Measurements from ENCODE around the gene MATN1.

The MATN1 gene

DNA sequence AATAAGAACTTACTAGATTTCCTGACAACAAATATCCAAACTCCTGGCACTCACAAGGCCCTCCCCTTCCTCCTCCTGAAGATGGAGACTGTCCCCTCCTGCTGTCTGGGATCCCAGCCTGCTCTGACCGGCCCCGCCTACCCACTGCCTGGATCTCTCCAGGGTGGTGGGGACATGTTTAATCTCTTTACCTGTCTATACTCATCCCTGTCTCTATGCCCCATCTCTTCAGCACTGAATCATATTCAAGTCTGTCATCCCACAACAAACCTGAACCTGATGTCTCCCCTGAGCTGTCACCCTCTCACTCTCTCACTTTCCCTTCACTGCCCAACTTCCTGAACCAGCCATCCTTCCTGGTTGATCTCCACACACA is 22.1 kb downstream of the MATN1 start:
- H3K4me1 ChIP-seq (ENCODE audit: control insufficient read depth in 1 of 2, insufficient read depth in 1 of 2, low read depth in 1 of 2, low read length in 1 of 2), result no peaks in the 10 kb centered on the region
- no peak overlapping the region for H3K27ac ChIP-seq
- no peaks in the 10 kb centered on the region for H3K9me3 ChIP-seq
- no peaks in the 10 kb centered on the region for H3K36me3 ChIP-seq
- peaks cover 12% of the 10 kb centered on the region for H3K27me3 ChIP-seq
- TF ChIP-seq, protein P1, sequence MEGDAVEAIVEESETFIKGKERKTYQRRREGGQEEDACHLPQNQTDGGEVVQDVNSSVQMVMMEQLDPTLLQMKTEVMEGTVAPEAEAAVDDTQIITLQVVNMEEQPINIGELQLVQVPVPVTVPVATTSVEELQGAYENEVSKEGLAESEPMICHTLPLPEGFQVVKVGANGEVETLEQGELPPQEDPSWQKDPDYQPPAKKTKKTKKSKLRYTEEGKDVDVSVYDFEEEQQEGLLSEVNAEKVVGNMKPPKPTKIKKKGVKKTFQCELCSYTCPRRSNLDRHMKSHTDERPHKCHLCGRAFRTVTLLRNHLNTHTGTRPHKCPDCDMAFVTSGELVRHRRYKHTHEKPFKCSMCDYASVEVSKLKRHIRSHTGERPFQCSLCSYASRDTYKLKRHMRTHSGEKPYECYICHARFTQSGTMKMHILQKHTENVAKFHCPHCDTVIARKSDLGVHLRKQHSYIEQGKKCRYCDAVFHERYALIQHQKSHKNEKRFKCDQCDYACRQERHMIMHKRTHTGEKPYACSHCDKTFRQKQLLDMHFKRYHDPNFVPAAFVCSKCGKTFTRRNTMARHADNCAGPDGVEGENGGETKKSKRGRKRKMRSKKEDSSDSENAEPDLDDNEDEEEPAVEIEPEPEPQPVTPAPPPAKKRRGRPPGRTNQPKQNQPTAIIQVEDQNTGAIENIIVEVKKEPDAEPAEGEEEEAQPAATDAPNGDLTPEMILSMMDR (IDR thresholded peaks at IDR 0.05), result no peak
- H3K4me3 ChIP-seq (ENCODE audit: low read depth in 1 of 2, low read length in 1 of 2), result no peak overlapping the region

DNA sequence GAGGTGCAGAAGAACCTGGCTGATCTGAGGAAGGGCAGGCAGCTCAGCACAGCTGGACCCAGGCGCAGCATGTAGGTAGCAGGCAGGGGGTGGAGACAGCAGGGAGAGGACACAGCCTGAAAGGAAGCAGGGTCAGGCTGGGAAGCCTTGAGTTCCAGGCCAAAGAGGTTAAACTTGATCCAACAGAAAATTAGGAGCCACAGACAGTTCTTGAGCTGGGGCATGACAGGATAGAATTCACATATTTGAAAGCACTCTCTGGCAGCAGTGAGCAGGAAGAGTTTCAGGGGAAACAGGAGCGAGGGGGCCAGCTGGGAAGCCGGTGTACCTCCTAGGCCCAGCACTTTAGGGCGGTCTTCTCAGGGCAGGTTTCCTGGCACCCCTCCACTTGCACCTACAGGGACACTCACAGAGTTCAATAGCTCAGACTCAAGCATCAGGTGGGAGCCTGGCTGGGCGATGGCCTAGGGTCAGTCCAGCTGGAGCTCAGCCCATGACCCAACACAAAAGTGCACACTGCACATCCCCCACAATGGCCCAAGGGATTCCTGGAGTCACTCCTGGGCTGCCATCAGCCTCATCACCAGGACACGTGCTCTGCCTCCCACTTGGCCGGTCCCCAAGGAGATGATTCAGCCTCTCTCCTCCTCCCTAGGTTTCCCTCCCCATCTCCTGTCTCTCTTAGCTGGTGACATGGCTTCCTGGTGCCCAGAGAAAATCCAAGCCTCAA is 22.7 kb downstream of the MATN1 start:
- H3K9me3 ChIP-seq, result no peaks in the 10 kb centered on the region
- no peak overlapping the region for H3K4me3 ChIP-seq (ENCODE audit: low read depth in 1 of 2, low read length in 1 of 2)
- peaks cover 10% of the 10 kb centered on the region for H3K27me3 ChIP-seq
- TF ChIP-seq, protein P1 (IDR thresholded peaks at IDR 0.05), result no peak
- no peaks in the 10 kb centered on the region for H3K4me1 ChIP-seq (ENCODE audit: control insufficient read depth in 1 of 2, insufficient read depth in 1 of 2, low read depth in 1 of 2, low read length in 1 of 2)
- H3K27ac ChIP-seq, result no peak overlapping the region
- H3K36me3 ChIP-seq, result no peaks in the 10 kb centered on the region

GRCh38 chr1:30699762-30700161 is 23.6 kb downstream of the MATN1 start:
- TF ChIP-seq, protein P1 (IDR thresholded peaks at IDR 0.05), result no peak
- Histone ChIP-seq H3K9me3 (no peaks in the 10 kb centered on the region), H3K36me3 (no peaks in the 10 kb centered on the region), H3K27me3 (peaks cover 12% of the 10 kb centered on the region), H3K4me1 (ENCODE audit: control insufficient read depth in 1 of 2, insufficient read depth in 1 of 2, low read depth in 1 of 2, low read length in 1 of 2) (no peaks in the 10 kb centered on the region), H3K4me3 (ENCODE audit: low read depth in 1 of 2, low read length in 1 of 2) (no peak overlapping the region), H3K27ac (no peak overlapping the region)

DNA sequence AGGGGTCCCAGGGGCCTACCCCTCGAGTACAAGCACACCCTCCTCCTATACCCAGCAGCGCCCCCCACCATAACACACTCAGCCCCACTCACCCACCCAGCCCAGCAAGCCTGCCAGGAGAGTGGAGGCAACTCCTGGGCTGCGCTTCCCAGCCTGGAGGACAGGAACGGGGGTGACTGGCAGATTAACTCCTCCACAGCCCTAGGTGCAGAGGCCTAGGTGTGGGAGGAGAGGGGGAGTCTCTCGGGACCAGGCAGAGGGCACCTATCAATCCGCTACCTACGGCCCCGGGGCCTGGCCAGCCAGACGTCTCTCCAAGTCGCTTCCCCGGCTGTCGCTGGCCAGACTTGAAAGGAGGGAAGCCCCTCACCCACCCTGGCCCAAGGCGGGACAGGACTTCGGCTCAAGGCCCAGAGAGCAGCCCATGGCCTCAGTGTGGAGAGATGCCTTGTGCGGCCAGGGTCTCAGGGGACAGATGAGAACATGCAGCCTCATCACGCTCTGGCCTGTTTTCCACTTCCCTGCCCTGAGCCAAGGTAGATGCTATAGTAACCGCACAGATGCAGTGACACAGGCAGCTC is 24.9 kb downstream of the MATN1 start:
- Histone ChIP-seq H3K4me1 (ENCODE audit: control insufficient read depth in 1 of 2, insufficient read depth in 1 of 2, low read depth in 1 of 2, low read length in 1 of 2) (no peaks in the 10 kb centered on the region), H3K4me3 (ENCODE audit: low read depth in 1 of 2, low read length in 1 of 2) (no peak overlapping the region), H3K9me3 (no peaks in the 10 kb centered on the region), H3K36me3 (no peaks in the 10 kb centered on the region), H3K27ac (no peak overlapping the region), H3K27me3 (peaks cover 14% of the 10 kb centered on the region)
- TF ChIP-seq, protein P1 (IDR thresholded peaks at IDR 0.05), result no peak

GRCh38 chr1:30697571-30698376 is 25.6 kb downstream of the MATN1 start:
- TF ChIP-seq, protein P1 (IDR thresholded peaks at IDR 0.05), result no peak
- Histone ChIP-seq H3K27ac (no peak overlapping the region), H3K4me3 (ENCODE audit: low read depth in 1 of 2, low read length in 1 of 2) (no peak overlapping the region), H3K36me3 (no peaks in the 10 kb centered on the region), H3K4me1 (ENCODE audit: control insufficient read depth in 1 of 2, insufficient read depth in 1 of 2, low read depth in 1 of 2, low read length in 1 of 2) (no peaks in the 10 kb centered on the region), H3K9me3 (no peaks in the 10 kb centered on the region), H3K27me3 (peaks cover 14% of the 10 kb centered on the region)
